H9 (cell line): ENCODE results near the gene SNRNP35. TPM values are rescaled to one million over a fixed set of nuclear protein-coding genes. Genes with fewer than 3 reads are reported as not detected.

Source experiments
- DNase-seq: peaks from one replicate; pipeline ENCODE4 v3.0.0-alpha.2; 2017
- H2AFZ ChIP-seq: one replicate; pipeline ENCODE4 v1.6.1; 2013; ENCODE audit warnings: mild to moderate bottlenecking, low read length, control low read depth, moderate library complexity
- H2AK5ac ChIP-seq: 2 replicates; pipeline ENCODE4 v1.6.1; 2013; ENCODE audit warnings: low read length, control low read depth, mixed read lengths; ENCODE audit not compliant: insufficient read length
- H2BK120ac ChIP-seq: one replicate; pipeline ENCODE4 v1.6.1; 2013; ENCODE audit warnings: low read depth, mild to moderate bottlenecking, low read length, control low read depth, inconsistent platforms; ENCODE audit not compliant: poor library complexity, severe bottlenecking
- H2BK12ac ChIP-seq: 2 replicates; pipeline ENCODE4 v1.6.1; 2013; ENCODE audit warnings: low read length, control low read depth, mixed read lengths, low read depth; ENCODE audit not compliant: insufficient read length
- H2BK15ac ChIP-seq: 2 replicates; pipeline ENCODE4 v1.6.1; 2013; ENCODE audit warnings: low read depth, low read length, control low read depth
- H2BK20ac ChIP-seq: one replicate; pipeline ENCODE4 v1.6.1; 2013; ENCODE audit warnings: low read depth, mild to moderate bottlenecking, low read length, control low read depth, inconsistent platforms; ENCODE audit not compliant: poor library complexity, severe bottlenecking
- H2BK5ac ChIP-seq: 2 replicates; pipeline ENCODE4 v1.6.1; 2013; ENCODE audit warnings: low read length, control low read depth, mixed read lengths; ENCODE audit not compliant: insufficient read length
- H3K14ac ChIP-seq: 2 replicates; pipeline ENCODE4 v1.6.1; 2013; ENCODE audit warnings: low read length, control low read depth; ENCODE audit not compliant: insufficient read depth
- H3K18ac ChIP-seq: 2 replicates; pipeline ENCODE4 v1.6.1; 2013; ENCODE audit warnings: low read depth, mild to moderate bottlenecking, mixed read lengths, low read length, control low read depth; ENCODE audit not compliant: insufficient read length
- H3K23ac ChIP-seq: 2 replicates; pipeline ENCODE4 v1.6.1; 2013; ENCODE audit warnings: low read length, control low read depth, mixed read lengths, low read depth; ENCODE audit not compliant: insufficient read length
- H3K23me2 ChIP-seq: 2 replicates; pipeline ENCODE4 v1.6.1; 2013; ENCODE audit warnings: low read depth, mild to moderate bottlenecking, mixed read lengths, low read length, control low read depth; ENCODE audit not compliant: insufficient read length, poor library complexity, severe bottlenecking
- H3K27ac ChIP-seq: 2 replicates; pipeline ENCODE4 v1.5.1; 2013; ENCODE audit warnings: low read length, control low read depth, mixed read lengths, low read depth; ENCODE audit not compliant: insufficient read length
- H3K27me3 ChIP-seq: 2 replicates; pipeline ENCODE4 v1.6.1; 2013; ENCODE audit warnings: low read length, control low read depth, inconsistent platforms; ENCODE audit not compliant: insufficient read depth
- H3K4ac ChIP-seq: 2 replicates; pipeline ENCODE4 v1.6.1; 2013; ENCODE audit warnings: low read depth, mild to moderate bottlenecking, control low read depth, inconsistent platforms, low read length, moderate library complexity
- H3K4me1 ChIP-seq: 2 replicates; pipeline ENCODE4 v1.6.1; 2013; ENCODE audit warnings: low read length, control low read depth, inconsistent platforms; ENCODE audit not compliant: insufficient read depth
- H3K4me2 ChIP-seq: 2 replicates; pipeline ENCODE4 v1.6.1; 2013; ENCODE audit warnings: low read length, control low read depth, mixed read lengths; ENCODE audit not compliant: insufficient read length, insufficient read depth
- H3K56ac ChIP-seq: 2 replicates; pipeline ENCODE4 v1.6.1; 2013; ENCODE audit warnings: low read depth, mild to moderate bottlenecking, mixed read lengths, low read length, control low read depth; ENCODE audit not compliant: insufficient read length
- H3K79me1 ChIP-seq: 2 replicates; pipeline ENCODE4 v1.6.1; 2013; ENCODE audit warnings: low read depth, mild to moderate bottlenecking, moderate library complexity, low read length, control low read depth, inconsistent platforms; ENCODE audit not compliant: insufficient read depth, poor library complexity, severe bottlenecking
- H3K79me2 ChIP-seq: 2 replicates; pipeline ENCODE4 v1.6.1; 2013; ENCODE audit warnings: low read length, control low read depth, inconsistent platforms; ENCODE audit not compliant: insufficient read depth
- H3K9ac ChIP-seq: 2 replicates; pipeline ENCODE4 v1.6.1; 2013; ENCODE audit warnings: low read length, control low read depth, mixed read lengths; ENCODE audit not compliant: insufficient read length; ENCODE audit errors: extremely low read depth
- H3K9me3 ChIP-seq: one replicate; pipeline ENCODE4 v1.6.1; 2013; ENCODE audit warnings: low read depth, low read length, inconsistent platforms; ENCODE audit not compliant: control insufficient read depth
- H3T11ph ChIP-seq: one replicate; pipeline ENCODE4 v1.6.1; 2013; ENCODE audit warnings: mild to moderate bottlenecking, low read length, control low read depth, inconsistent platforms
- H4K20me1 ChIP-seq: one replicate; pipeline ENCODE4 v1.6.1; 2013; ENCODE audit not compliant: control insufficient read depth, insufficient read length, insufficient read depth
- H4K5ac ChIP-seq: 2 replicates; pipeline ENCODE4 v1.6.1; 2013; ENCODE audit warnings: low read depth, mild to moderate bottlenecking, mixed read lengths, low read length, control low read depth; ENCODE audit not compliant: insufficient read length
- H4K8ac ChIP-seq: replicated peaks from 2 replicates; pipeline ENCODE4 v1.6.1; 2013; ENCODE audit warnings: low read length, control low read depth, mixed read lengths, low read depth; ENCODE audit not compliant: insufficient read length
- H4K91ac ChIP-seq: 2 replicates; pipeline ENCODE4 v1.6.1; 2013; ENCODE audit warnings: low read depth, mild to moderate bottlenecking, moderate library complexity, mixed read lengths, low read length, control low read depth; ENCODE audit not compliant: insufficient read length
- H3K27ac Mint-ChIP-seq, 3 experiments: 2 replicates in 2 of 3; 3 replicates in 1 of 3; pipeline ENCODE4 v1.8.0; 2020 to 2021; ENCODE audit warnings: mixed read lengths in 3 of 3, mild to moderate bottlenecking in 1 of 3, moderate library complexity in 1 of 3
- H3K27me3 Mint-ChIP-seq: 2 replicates; pipeline ENCODE4 v1.8.0; 2021; ENCODE audit warnings: low read depth, mild to moderate bottlenecking, moderate library complexity, mixed read lengths
- H3K36me3 Mint-ChIP-seq, 3 experiments: 2 replicates in 2 of 3; 3 replicates in 1 of 3; pipeline ENCODE4 v1.8.0; 2020 to 2021; ENCODE audit warnings: low read depth in 3 of 3, mixed read lengths in 3 of 3; ENCODE audit not compliant: insufficient read depth in 1 of 3
- H3K4me1 Mint-ChIP-seq, 2 experiments: 2 replicates each; pipeline ENCODE4 v1.8.0; 2020; ENCODE audit warnings: mixed read lengths in 2 of 2
- H3K4me3 Mint-ChIP-seq, 2 experiments: 2 replicates in 1 of 2; 3 replicates in 1 of 2; pipeline ENCODE4 v1.8.0; 2020 to 2021; ENCODE audit warnings: mild to moderate bottlenecking in 2 of 2, mixed read lengths in 2 of 2, moderate library complexity in 1 of 2
- H3K9me3 Mint-ChIP-seq, 2 experiments: 2 replicates in 1 of 2; 3 replicates in 1 of 2; pipeline ENCODE4 v1.8.0; 2020; ENCODE audit warnings: mild to moderate bottlenecking in 2 of 2, mixed read lengths in 2 of 2, moderate library complexity in 1 of 2
- CTCF ChIP-seq: fragments of 200-600 bp; sonication (generic); conservative IDR thresholded peaks from 3 replicates; pipeline ENCODE4 v1.8.0; 2021; ENCODE audit warnings: antibody characterized with exemption, mild to moderate bottlenecking
- WGBS: extraction: QIAGEN DNeasy Blood & Tissue Kit; methylation state at CpG from one replicate; pipeline ENCODE4 v1.1.7; 2013; ENCODE audit warnings: missing lambda C conversion rate, low lambda C conversion rate, mixed read lengths; ENCODE audit not compliant: insufficient read length; ENCODE audit errors: extremely low coverage; 5-methylcytosine and 5-hydroxymethylcytosine counted together
- total RNA-seq: library from RNA; stranded (reverse); gene quantifications from 2 replicates; pipeline ENCODE4 v1.2.1, GENCODE V29; 2021

The SNRNP35 gene
- total RNA-seq, 1 experiment from 2014 or later, result 16.3 TPM

- Histone ChIP-seq H2BK20ac (no peak overlapping the region), H3K23me2 (no peaks in the 10 kb centered on the region), H3K79me2 (no peaks in the 10 kb centered on the region), H4K91ac (no peak overlapping the region), H3K23ac (no peak overlapping the region), H2BK15ac (no peak overlapping the region), H2BK120ac (no peak overlapping the region), H4K20me1 (no peaks in the 10 kb centered on the region), H3K27me3 (no peaks in the 10 kb centered on the region), H3K4ac (no peak overlapping the region), H4K8ac (no peak overlapping the region), H3T11ph (no peak overlapping the region), H2AFZ (no peak overlapping the region), H3K79me1 (no peaks in the 10 kb centered on the region), H3K27ac (no peak overlapping the region), H3K9me3 (no peaks in the 10 kb centered on the region), H3K4me1 (no peaks in the 10 kb centered on the region), H3K18ac (no peak overlapping the region), H3K9ac (no peak overlapping the region), H3K56ac (no peak overlapping the region), H2BK5ac (no peak overlapping the region), H3K14ac (no peak overlapping the region), H4K5ac (no peak overlapping the region), H2AK5ac (no peak overlapping the region), H3K4me2 (no peak overlapping the region), H2BK12ac (no peak overlapping the region)
- Mint-ChIP-seq H3K27ac (no peak overlapping the region), H3K27me3 (peaks cover 8% of the 10 kb centered on the region), H3K9me3 (no peaks in the 10 kb centered on the region; a peak in 1 of 5 replicates), H3K4me3 (no peak overlapping the region), H3K36me3 (no peaks in the 10 kb centered on the region), H3K4me1 (peaks cover 6 to 10% of the 10 kb centered on the region in 2 experiments)
- DNase-seq, result no peak
- TF ChIP-seq CTCF, result no peak
- no CpG with 5 or more reads among the region's 2 CpGs for WGBS
These were observed 8.6 kb upstream of the SNRNP35 start for GRCh38 chr12:123449249-123449733.
